ENCODE measurements around the gene TRMT61B.

The TRMT61B gene

DNA sequence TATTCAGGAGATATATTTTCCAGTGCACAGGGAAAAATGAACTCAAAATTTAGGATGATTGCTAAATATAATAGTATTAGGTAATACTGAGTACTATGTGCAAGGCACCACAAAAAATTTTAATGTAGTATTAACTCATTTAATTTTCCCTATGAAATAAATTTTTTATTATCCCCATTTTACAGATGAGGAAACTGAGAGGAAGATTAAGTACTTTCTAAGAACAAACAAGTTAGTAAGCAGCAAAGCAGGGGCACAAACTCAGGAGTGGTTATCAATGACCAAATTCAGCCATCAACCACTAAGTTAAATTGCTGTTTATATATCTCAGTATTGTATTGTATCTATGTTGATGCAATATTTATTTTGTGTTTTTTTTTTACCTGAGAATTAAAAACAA is 45.2 kb downstream of the TRMT61B start:
- Mint-ChIP-seq H3K4me1 (no peaks in the 10 kb centered on the region), H3K27me3 (no peaks in the 10 kb centered on the region), H3K9me3 (no peaks in the 10 kb centered on the region), H3K4me3 (no peak overlapping the region), H3K27ac (no peak overlapping the region), H3K36me3 (peaks cover 0 to 5% of the 10 kb centered on the region in 2 donors)
- DNase-seq (no peak), ATAC-seq (replicated peaks) (no peak)

DNA sequence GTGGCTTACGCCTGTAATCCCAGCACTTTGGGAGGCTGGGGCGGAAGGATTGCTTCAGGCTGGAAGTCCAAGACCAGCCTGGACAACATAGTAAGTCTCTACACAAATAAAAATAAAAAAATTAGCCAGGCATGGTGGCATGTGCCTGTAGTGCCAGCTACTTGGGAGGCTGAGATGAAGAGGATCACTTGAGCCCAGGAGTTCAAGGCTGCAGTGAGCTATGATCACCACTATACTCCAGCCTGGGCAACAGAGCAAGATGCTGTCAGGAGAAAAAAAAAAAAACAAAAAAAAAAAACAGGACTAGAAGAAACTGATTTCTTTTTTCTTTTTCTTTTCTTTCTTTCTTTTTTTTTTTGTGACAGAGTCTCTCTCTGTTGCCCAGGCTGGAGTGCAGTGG is 45.9 kb downstream of the TRMT61B start:
- H3K36me3 Mint-ChIP-seq: peaks cover 0 to 5% of the 10 kb centered on the region in 2 donors
- DNase-seq (no peak), ATAC-seq (replicated peaks) (no peak)
- H3K4me3 Mint-ChIP-seq: no peak overlapping the region
- H3K9me3 Mint-ChIP-seq: no peaks in the 10 kb centered on the region
- H3K27me3 Mint-ChIP-seq: no peaks in the 10 kb centered on the region
- no peaks in the 10 kb centered on the region for H3K4me1 Mint-ChIP-seq
- H3K27ac Mint-ChIP-seq: no peak overlapping the region

DNA sequence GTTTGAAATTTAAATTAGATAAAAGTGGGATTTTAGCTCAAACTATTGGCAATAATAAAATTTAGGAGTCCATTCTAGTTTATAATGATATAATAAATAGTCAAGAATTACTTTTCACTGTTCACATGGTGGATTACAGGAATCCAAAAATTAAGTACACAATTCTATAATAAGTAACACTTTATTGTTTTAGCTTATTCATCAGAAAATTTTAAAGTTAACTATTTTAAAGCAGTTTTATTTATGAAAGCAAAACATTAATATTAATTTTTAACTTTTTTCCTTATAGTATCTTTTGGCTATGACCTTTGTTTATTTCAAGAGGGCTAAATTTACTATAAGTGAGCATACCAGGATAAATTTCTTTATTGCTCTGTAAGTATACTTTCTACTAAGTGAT is 48.1 kb downstream of the TRMT61B start:
- no peak overlapping the region for H3K27ac Mint-ChIP-seq
- no peaks in the 10 kb centered on the region for H3K9me3 Mint-ChIP-seq
- ATAC-seq (replicated peaks) (no peak), DNase-seq (no peak)
- H3K27me3 Mint-ChIP-seq: no peaks in the 10 kb centered on the region
- H3K4me3 Mint-ChIP-seq: no peak overlapping the region
- H3K4me1 Mint-ChIP-seq: peaks cover 0 to 5% of the 10 kb centered on the region in 2 donors
- no peaks in the 10 kb centered on the region for H3K36me3 Mint-ChIP-seq

DNA sequence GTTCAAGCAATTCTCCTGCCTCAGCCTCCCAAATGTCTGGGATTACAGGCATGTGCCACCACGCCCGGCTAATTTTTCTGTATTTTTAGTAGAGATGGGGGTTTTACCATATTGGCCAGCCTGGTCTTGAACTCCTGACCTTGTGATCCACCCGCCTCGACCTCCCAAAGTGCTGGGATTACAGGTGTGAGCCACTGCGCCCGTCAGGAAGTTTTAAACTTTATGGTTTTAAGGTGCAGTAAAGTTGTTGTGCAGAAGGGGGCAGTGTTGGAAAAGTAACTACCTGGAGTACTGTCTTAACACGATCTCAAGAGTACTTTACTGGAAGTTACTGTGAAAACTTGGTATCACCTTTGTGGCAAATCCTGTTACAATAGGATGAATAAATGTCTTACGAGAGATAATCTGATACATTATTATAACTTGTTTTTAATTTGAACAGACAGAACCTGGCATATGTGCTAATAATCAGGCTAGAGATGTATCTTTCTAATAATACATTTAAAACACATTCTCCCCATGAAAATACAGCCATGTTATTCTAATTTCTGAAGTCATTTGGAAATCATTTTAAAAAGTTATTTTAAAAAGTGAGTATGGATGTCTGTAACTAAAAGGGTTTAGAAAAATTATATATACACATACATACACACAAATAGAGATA is 48.7 kb downstream of the TRMT61B start:
- Mint-ChIP-seq H3K27me3 (no peaks in the 10 kb centered on the region), H3K4me1 (peaks cover 0 to 12% of the 10 kb centered on the region in 2 donors), H3K27ac (no peak overlapping the region), H3K9me3 (no peaks in the 10 kb centered on the region), H3K4me3 (no peak overlapping the region), H3K36me3 (no peaks in the 10 kb centered on the region)
- DNase-seq (peak; percentile 49), ATAC-seq (replicated peaks) (peak; percentile 67 to 74)

- H3K27ac Mint-ChIP-seq: no peak overlapping the region
- peaks cover 0 to 12% of the 10 kb centered on the region in 2 donors for H3K4me1 Mint-ChIP-seq
- no peaks in the 10 kb centered on the region for H3K36me3 Mint-ChIP-seq
- H3K27me3 Mint-ChIP-seq: no peaks in the 10 kb centered on the region
- ATAC-seq (replicated peaks) (peak in 1 of 2 donors; percentile 38), DNase-seq (no peak)
- H3K4me3 Mint-ChIP-seq: peak overlapping the region in 1 of 2 donors; percentile 14
- H3K9me3 Mint-ChIP-seq: no peaks in the 10 kb centered on the region
These were observed 52.1 kb downstream of the TRMT61B start for GRCh38 chr2:28818053-28818452.

DNA sequence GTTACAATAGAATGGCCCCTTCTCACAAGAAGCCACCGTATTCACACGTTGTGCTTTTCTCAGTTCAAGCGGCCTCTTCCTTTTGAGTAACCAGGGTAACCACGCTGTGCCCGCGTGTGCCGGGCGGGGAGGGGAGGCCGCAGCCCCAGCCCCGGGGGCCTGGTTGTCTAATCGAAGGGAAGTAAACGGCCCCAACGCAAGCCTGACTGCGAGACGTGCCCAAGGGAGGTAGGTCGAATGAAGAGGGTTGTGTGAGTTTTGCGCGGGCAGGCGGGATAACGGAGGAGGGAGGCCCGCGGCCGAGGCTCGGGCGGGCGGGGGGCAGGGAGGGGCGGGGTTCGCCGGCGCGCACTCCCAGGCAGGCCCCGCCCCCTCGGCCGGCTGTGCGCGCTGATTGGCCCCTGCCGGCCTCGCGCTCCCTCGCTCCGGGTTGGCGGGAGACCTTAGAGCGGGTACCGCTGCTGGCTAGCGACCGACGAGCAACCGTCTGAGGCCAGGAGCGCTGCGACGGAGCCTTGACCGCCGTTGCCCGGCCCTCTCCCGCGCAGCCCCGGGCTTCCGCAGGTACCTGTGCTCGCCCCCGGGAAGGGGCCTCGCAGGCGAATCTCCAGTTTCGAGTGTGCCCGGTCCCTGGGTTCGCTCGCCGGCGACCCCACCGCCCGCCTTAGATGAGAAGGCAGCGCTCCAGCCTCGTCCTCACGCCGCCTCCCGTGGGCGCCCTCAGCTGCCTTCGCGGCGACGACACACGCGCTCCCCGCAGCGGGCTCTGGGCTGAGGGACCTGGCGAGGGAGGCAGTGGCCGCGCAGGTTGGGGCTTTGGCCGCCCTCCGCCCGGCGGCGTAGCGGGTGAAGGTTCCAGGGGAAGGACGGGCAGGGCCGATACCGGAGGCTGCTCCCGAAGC is 59.5 kb downstream of the TRMT61B start, which contains the start of gene SPDYA:
TSS of gene SPDYA (plus strand) at position 451 of the 902 bp plus-strand sequence. CDS start 5,181 bp downstream, outside the sequence.
- peak; percentile 58 for DNase-seq
- Mint-ChIP-seq H3K27me3 (no peaks in the 10 kb centered on the region), H3K36me3 (peaks cover 10 to 12% of the 10 kb centered on the region in 2 donors), H3K4me3 (peak within 1 kb of the TSS; percentile 83 to 88), H3K27ac (peak within 1 kb of the TSS; percentile 27), H3K9me3 (peaks cover 0 to 2% of the 10 kb centered on the region in 2 donors), H3K4me1 (peaks cover 2 to 7% of the 10 kb centered on the region in 2 donors)
- peak; percentile 91 to 94 for ATAC-seq (replicated peaks)

DNA sequence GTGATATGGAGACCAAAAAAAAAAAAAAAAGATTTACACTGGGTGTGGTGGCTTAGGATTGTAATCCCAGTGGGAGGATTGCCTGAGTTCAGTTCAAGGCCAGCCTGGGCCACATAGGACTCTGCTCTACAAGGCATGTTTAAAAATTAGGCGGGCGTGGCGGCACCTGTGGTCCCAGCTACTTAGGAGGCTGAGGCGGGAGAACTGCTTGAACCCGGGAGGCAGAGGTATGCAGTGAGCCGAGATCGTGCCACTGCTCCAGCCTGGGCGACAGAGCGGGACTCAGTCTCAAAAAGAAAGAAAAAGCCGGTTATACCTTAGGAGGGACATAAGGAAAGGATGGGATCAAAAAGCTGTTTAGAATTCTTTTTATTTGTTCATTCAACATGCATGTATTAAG is 60.2 kb downstream of the TRMT61B start:
- DNase-seq (no peak), ATAC-seq (replicated peaks) (no peak)
- Mint-ChIP-seq H3K4me3 (peak overlapping the region; percentile 83 to 88), H3K27ac (no peak overlapping the region), H3K9me3 (peaks cover 0 to 2% of the 10 kb centered on the region in 2 donors), H3K27me3 (no peaks in the 10 kb centered on the region), H3K36me3 (peaks cover 10 to 14% of the 10 kb centered on the region in 2 donors), H3K4me1 (peaks cover 2 to 7% of the 10 kb centered on the region in 2 donors)

DNA sequence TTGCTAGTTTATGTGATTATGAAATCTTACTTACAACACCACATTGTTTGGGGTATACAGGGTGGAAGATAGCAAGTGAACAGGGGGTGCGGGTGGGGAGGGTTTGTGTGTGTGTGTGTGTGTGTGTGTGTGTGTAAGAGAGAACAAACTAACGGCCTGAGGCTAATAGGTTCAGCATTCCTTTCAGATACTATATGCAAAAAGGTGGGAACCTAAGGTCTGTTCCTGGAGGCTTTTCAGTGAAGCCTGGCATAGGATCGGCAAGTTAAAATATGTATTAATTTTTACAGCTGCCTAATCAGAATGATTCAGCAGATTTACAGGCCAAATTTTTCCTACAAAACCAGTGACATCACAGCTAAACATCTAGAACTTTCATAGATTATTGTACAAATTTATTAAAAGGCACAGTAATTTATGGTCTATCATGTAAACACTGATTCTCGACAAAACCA is 67.1 kb downstream of the TRMT61B start:
- Mint-ChIP-seq H3K4me1 (peaks cover 2 to 5% of the 10 kb centered on the region in 2 donors), H3K4me3 (no peak overlapping the region), H3K27me3 (no peaks in the 10 kb centered on the region), H3K9me3 (peaks cover 0 to 2% of the 10 kb centered on the region in 2 donors), H3K36me3 (peaks cover 25 to 27% of the 10 kb centered on the region in 2 donors), H3K27ac (peak overlapping the region; percentile 25)
- ATAC-seq (replicated peaks): no peak
- DNase-seq: no peak

DNA sequence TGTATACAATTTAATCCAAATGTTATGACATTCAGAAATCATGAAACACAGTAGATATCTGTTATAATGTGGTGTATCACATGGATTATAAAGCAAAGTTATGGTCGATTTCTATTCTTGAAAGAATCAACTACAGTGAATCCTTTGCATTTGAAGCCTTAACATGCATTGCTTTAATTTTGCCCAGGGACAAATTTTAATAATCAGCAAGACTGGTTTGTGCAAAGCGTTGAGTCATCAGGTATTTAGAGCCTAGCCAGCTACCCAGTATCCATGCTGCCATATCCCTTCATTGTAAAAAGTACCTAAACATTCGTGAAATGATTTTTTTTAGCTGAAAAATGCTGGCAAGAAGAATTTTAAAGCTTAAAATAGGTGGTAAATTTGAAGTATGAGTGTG is 68.4 kb downstream of the TRMT61B start:
- H3K4me1 Mint-ChIP-seq: peaks cover 2 to 16% of the 10 kb centered on the region in 2 donors
- peaks cover 0 to 2% of the 10 kb centered on the region in 2 donors for H3K9me3 Mint-ChIP-seq
- no peaks in the 10 kb centered on the region for H3K27me3 Mint-ChIP-seq
- H3K27ac Mint-ChIP-seq: no peak overlapping the region
- ATAC-seq (replicated peaks) (no peak), DNase-seq (no peak)
- H3K36me3 Mint-ChIP-seq: peaks cover 34 to 38% of the 10 kb centered on the region in 2 donors
- no peak overlapping the region for H3K4me3 Mint-ChIP-seq

Data from stimulated activated naive B cell treated with anti-CD40 and anti-IgM and Interleukin-4, amounts not matched to agents 10 μg/mL and 1 μg/mL and 100 μg/mL, for 72 hours (primary cell).